Neural crest cell (in vitro differentiated cells): ENCODE data around the gene CFHR1. TPM values are rescaled to one million over a fixed set of nuclear protein-coding genes. Genes with fewer than 3 reads are reported as not detected.
"Not testable (repeated sequence)": the region's sequence is repeated elsewhere in the genome, so short reads cannot be mapped to it uniquely, and the experiment has no call there.

ENCODE experiments used
- DNase-seq: peaks from one replicate; pipeline ENCODE4 v3.0.0; 2021; ENCODE audit warnings: low read depth, mixed read lengths, low spot score
- H3K27ac Mint-ChIP-seq: one replicate; pipeline ENCODE4 v1.8.0; 2021; ENCODE audit warnings: mild to moderate bottlenecking, mixed read lengths; ENCODE audit not compliant: unreplicated experiment
- H3K27me3 Mint-ChIP-seq: 2 replicates; pipeline ENCODE4 v1.8.0; 2021; ENCODE audit warnings: low read depth, mild to moderate bottlenecking, mixed read lengths
- H3K36me3 Mint-ChIP-seq: 2 replicates; pipeline ENCODE4 v1.8.0; 2021; ENCODE audit warnings: low read depth, mild to moderate bottlenecking, mixed read lengths
- H3K4me1 Mint-ChIP-seq: 2 replicates; pipeline ENCODE4 v1.8.0; 2021; ENCODE audit warnings: mixed read lengths
- H3K4me3 Mint-ChIP-seq: one replicate; pipeline ENCODE4 v1.8.0; 2021; ENCODE audit warnings: mild to moderate bottlenecking, mixed read lengths
- H3K9me3 Mint-ChIP-seq: 2 replicates; pipeline ENCODE4 v1.8.0; 2021; ENCODE audit warnings: mixed read lengths
- total RNA-seq: library from RNA; stranded (reverse); gene quantifications from 2 replicates; pipeline ENCODE4 v1.2.1, GENCODE V29; 2021
- TF ChIP-seq, protein P1 (sequence below): fragments of 200-600 bp; sonication (generic); conservative IDR thresholded peaks from 2 replicates; pipeline ENCODE4 v1.5.0; 2021; ENCODE audit warnings: antibody characterized with exemption, mild to moderate bottlenecking

The CFHR1 gene
- total RNA-seq, 1 donor from 2014 or later = 0.56 TPM

DNA sequence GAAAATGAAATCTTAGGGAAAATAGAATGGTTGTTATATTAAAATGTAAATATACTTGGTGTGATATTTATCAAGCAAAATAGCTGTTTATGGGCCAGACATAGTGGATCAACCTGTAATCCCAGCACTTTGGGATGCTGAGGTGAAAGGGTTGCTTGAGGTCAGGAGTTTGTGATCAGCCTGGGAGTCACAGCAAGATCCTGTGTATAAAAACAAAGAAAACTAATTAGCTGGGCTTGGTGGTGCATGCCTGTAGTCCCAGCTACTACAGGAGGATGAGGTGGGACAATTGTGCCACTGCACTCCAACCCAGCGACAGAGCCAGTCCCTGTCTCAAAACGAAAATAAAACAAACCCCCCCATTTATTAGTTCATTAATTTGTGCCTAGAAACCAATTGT is 21.6 kb upstream of the CFHR1 start:
- Mint-ChIP-seq H3K4me3 (no peak overlapping the region), H3K9me3 (peaks cover 6% of the 10 kb centered on the region), H3K27ac (no peak overlapping the region), H3K4me1 (no peaks in the 10 kb centered on the region), H3K36me3 (peaks cover 4% of the 10 kb centered on the region), H3K27me3 (no peaks in the 10 kb centered on the region)
- TF ChIP-seq, protein P1, sequence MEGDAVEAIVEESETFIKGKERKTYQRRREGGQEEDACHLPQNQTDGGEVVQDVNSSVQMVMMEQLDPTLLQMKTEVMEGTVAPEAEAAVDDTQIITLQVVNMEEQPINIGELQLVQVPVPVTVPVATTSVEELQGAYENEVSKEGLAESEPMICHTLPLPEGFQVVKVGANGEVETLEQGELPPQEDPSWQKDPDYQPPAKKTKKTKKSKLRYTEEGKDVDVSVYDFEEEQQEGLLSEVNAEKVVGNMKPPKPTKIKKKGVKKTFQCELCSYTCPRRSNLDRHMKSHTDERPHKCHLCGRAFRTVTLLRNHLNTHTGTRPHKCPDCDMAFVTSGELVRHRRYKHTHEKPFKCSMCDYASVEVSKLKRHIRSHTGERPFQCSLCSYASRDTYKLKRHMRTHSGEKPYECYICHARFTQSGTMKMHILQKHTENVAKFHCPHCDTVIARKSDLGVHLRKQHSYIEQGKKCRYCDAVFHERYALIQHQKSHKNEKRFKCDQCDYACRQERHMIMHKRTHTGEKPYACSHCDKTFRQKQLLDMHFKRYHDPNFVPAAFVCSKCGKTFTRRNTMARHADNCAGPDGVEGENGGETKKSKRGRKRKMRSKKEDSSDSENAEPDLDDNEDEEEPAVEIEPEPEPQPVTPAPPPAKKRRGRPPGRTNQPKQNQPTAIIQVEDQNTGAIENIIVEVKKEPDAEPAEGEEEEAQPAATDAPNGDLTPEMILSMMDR = no peak
- no peak for DNase-seq

DNA sequence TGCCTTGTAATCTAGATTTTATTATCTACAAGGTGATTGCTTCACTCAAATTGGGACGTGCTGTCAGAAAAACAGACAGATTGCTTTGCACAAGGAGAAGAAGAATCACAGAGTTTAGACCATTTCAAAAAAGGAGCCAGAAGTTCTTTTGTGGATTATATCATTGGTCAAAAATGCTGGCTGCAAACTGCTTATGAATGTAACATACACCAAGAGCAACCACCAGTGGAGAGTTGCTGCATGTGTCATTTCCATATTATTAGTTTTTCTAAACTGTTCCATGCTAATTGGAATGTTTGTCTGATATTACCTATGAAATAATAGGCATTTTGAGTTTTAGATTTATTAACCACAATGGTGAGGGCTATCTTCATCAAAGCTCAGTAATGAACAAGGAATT is 17.6 kb upstream of the CFHR1 start:
- not testable (repeated sequence) for DNase-seq, H3K4me1 Mint-ChIP-seq, H3K27ac Mint-ChIP-seq, H3K27me3 Mint-ChIP-seq, H3K36me3 Mint-ChIP-seq, H3K4me3 Mint-ChIP-seq, H3K9me3 Mint-ChIP-seq

DNA sequence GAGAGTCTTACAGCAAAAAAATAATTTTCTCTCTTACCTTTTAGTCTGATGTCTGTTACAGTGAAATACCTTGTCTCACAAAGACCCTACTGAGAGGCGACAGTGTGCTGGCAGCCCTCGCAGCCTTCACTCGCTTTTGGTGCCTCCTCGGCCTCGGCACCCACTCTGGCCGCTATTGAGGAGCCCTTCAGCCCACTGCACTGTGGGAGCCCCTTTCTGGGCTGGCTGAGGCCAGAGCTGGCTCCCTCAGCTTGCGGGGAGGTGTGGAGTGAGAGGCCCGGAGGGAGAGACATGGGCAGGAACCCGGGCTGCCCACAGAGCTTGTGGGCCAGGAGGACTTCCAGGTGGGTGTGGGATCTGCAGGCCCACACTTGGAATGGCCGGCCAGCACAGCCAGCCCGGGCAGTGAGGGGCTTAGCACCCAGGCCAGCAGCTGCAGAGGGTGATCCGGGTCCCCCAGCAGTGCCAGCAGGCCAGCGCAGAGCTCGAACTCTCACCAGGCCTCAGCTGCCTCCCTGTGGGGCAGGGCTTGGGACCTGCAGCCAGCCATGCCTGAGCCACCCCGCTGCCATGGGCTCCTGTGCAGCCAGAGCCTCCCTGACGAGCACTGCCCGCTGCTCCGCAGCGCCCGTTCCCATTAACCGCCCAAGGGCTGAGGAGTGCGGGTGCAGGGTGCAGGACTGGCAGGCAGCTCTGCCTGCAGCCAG is 10.8 kb upstream of the CFHR1 start:
- no peaks in the 10 kb centered on the region for H3K36me3 Mint-ChIP-seq
- H3K4me3 Mint-ChIP-seq = no peak overlapping the region
- TF ChIP-seq, protein P1 = no peak
- no peak overlapping the region for H3K27ac Mint-ChIP-seq
- H3K9me3 Mint-ChIP-seq = no peaks in the 10 kb centered on the region
- no peak for DNase-seq
- H3K4me1 Mint-ChIP-seq = no peaks in the 10 kb centered on the region
- no peaks in the 10 kb centered on the region for H3K27me3 Mint-ChIP-seq

GRCh38 chr1:196817442-196817841 is 2.1 kb upstream of the CFHR1 start:
- not testable (repeated sequence) for H3K27me3 Mint-ChIP-seq, H3K36me3 Mint-ChIP-seq, H3K4me3 Mint-ChIP-seq, H3K9me3 Mint-ChIP-seq, DNase-seq, H3K4me1 Mint-ChIP-seq, H3K27ac Mint-ChIP-seq

DNA sequence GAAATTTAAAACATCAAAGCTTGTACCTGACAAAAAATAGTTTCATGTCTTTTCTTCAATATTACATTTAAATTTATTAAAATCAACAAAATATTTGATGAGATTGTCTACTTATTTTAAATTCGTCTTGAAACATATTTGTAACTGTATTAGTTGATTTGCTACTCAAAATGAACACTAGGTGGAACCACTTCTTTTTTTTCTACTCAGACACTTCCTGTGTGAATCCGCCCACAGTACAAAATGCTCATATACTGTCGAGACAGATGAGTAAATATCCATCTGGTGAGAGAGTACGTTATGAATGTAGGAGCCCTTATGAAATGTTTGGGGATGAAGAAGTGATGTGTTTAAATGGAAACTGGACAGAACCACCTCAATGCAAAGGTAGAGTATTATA is 8.3 kb downstream of the CFHR1 start:
- not testable (repeated sequence) for H3K4me1 Mint-ChIP-seq, H3K27ac Mint-ChIP-seq, H3K36me3 Mint-ChIP-seq, H3K9me3 Mint-ChIP-seq, H3K4me3 Mint-ChIP-seq, DNase-seq, H3K27me3 Mint-ChIP-seq
- TF ChIP-seq, protein P1 = peak; percentile 64

DNA sequence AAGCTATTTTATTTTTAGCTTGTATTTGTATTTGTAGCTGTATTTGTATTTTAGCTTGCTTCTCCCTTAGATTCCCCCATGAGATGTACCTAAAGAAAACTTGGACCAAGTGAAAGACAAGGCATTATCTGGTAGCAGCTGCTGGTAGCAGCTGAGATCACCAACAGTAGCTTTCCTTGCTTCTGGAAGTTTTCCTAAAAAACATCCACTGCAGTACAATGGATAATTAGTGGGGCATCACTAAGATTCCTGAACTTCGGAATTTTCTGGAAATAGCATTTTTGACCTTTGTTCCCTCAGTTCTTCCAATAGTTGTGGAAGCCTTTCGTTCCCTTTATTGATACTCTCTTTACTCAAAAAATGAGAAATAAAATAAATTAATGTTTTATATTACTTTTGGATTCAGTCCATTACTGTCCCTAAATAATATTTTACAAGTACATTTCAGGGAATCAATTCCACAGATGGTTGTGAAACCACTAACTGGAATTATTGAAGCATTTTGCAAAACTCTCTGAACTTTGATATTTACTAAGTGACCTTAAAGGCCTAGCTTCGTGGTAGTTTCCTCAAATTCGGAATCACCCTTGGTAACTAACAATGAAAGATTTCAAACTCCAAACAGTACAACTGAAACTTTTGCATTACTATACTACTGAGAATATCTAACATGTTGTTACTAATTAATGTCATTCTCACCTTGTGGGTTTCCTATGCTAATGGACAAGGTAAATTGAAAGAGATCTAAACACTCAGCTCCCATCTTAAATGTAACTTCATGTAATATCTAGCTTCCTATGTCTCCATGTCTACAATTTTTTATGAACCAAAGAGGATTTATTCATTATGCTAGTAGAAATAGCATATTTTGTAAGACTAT is 30.3 kb downstream of the CFHR1 start:
- not testable (repeated sequence) for H3K4me1 Mint-ChIP-seq, DNase-seq, H3K36me3 Mint-ChIP-seq, H3K9me3 Mint-ChIP-seq, H3K27me3 Mint-ChIP-seq, H3K4me3 Mint-ChIP-seq, H3K27ac Mint-ChIP-seq

DNA sequence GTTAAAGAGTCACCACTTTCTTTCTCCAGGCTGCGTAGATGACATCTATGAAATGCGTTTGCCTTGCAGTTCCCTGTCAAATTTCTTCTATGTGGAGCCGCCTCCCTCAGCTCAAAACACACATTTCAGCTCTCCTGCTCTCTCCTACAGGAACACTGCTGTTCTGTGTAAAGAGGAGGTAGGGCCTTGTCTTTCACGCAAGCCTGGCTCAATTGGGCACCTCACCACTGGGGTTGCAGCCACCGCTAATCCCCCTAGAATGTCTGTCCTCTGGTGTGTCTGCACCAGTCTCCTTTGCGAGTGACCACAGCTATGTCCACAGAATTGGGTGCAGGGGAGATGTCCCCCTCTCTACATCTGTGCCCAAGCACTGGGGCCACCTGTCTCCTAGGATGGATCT is 36.5 kb downstream of the CFHR1 start:
- no peak overlapping the region for H3K4me3 Mint-ChIP-seq
- no peaks in the 10 kb centered on the region for H3K9me3 Mint-ChIP-seq
- H3K36me3 Mint-ChIP-seq = no peaks in the 10 kb centered on the region
- H3K4me1 Mint-ChIP-seq = no peaks in the 10 kb centered on the region
- TF ChIP-seq, protein P1 = no peak
- no peak overlapping the region for H3K27ac Mint-ChIP-seq
- DNase-seq = no peak
- peaks cover 2% of the 10 kb centered on the region for H3K27me3 Mint-ChIP-seq
